Gastrocnemius medialis (tissue), 4 donors: ENCODE data around the gene NSDHL.

Source experiments
- CTCF ChIP-seq, 5 experiments: fragments of 450-650 bp in 3 of 5; fragments of 200-600 bp in 2 of 5; sonication (generic) in 2 of 5; IDR thresholded peaks in 4 of 5; conservative IDR thresholded peaks in 1 of 5; 1 replicate in 4 of 5; 2 replicates in 1 of 5; pipeline ENCODE4 v1.5.1; 2016 to 2019; ENCODE audit warnings: antibody characterized with exemption in 5 of 5, mild to moderate bottlenecking in 3 of 5, moderate library complexity in 3 of 5
- POLR2A ChIP-seq, 2 donors: fragments of 450-650 bp; IDR thresholded peaks; one replicate each; pipeline ENCODE4 v1.6.1; 2017; ENCODE audit warnings: antibody characterized with exemption in 2 of 2, mild to moderate bottlenecking in 2 of 2, moderate library complexity in 2 of 2

GRCh38 chrX:152876931-152877840, 46.3 kb downstream of the NSDHL start:
- TF ChIP-seq CTCF (IDR thresholded peaks at IDR 0.05 in 4 of 5, conservative IDR thresholded peaks at IDR 0.05 in 1 of 5) (no peak), POLR2A (IDR thresholded peaks at IDR 0.05) (no peak)
